GM21367 (cell line): Measurements from ENCODE around the gene CARD9.

ENCODE experiments used
- ATAC-seq: cut with Tn5 transposase; IDR thresholded peaks from one replicate; pipeline ENCODE4 v1.9.1; 2021; ENCODE audit not compliant: unreplicated experiment

The CARD9 gene

GRCh38 chr9:136401173-136401922 lies 27.9 kb upstream of the CARD9 start:
- no peak for ATAC-seq

- peak; percentile 48 for ATAC-seq
These were observed 26.8 kb upstream of the CARD9 start, which contains the start of gene SNAPC4 for GRCh38 chr9:136400038-136400834. Gene SNAPC4, minus strand, starts transcription at chr9:136400170. Its CDS starts 1,742 bp downstream, at chr9:136398428.

GRCh38 chr9:136399176-136400037 lies 25.9 kb upstream of the CARD9 start:
- ATAC-seq: no peak

- no peak for ATAC-seq
These were observed 24.8 kb upstream of the CARD9 start for GRCh38 chr9:136398286-136398685.

GRCh38 chr9:136397643-136398042 lies 24.2 kb upstream of the CARD9 start:
- ATAC-seq: no peak

GRCh38 chr9:136396219-136396515 lies 22.7 kb upstream of the CARD9 start:
- no peak for ATAC-seq

- ATAC-seq: no peak
These were observed 22.1 kb upstream of the CARD9 start for GRCh38 chr9:136395345-136396218.

GRCh38 chr9:136395020-136395340 lies 21.5 kb upstream of the CARD9 start:
- ATAC-seq: no peak

GRCh38 chr9:136394312-136395019 lies 21.0 kb upstream of the CARD9 start:
- ATAC-seq: no peak

- ATAC-seq: no peak
These were observed 20.1 kb upstream of the CARD9 start for GRCh38 chr9:136393531-136393930.

GRCh38 chr9:136392538-136393449 lies 19.3 kb upstream of the CARD9 start:
- ATAC-seq: no peak

- ATAC-seq: no peak
These were observed 18.5 kb upstream of the CARD9 start for GRCh38 chr9:136391737-136392537.

GRCh38 chr9:136389396-136389795 lies 15.9 kb upstream of the CARD9 start:
- no peak for ATAC-seq

- no peak for ATAC-seq
These were observed 13.7 kb upstream of the CARD9 start for GRCh38 chr9:136387217-136387616.

GRCh38 chr9:136386018-136386417 lies 12.5 kb upstream of the CARD9 start:
- ATAC-seq: no peak

GRCh38 chr9:136385015-136385414 lies 11.5 kb upstream of the CARD9 start:
- ATAC-seq: no peak

- ATAC-seq: no peak
These were observed 10.0 kb upstream of the CARD9 start for GRCh38 chr9:136383436-136383835.

- ATAC-seq: no peak
These were observed 8.6 kb upstream of the CARD9 start for GRCh38 chr9:136381966-136382513.
